ENCODE measurements around the gene PMEPA1.
"Not testable (repeated sequence)": the region's sequence is repeated elsewhere in the genome, so short reads cannot be mapped to it uniquely, and the experiment has no call there.

PMEPA1 gene

DNA sequence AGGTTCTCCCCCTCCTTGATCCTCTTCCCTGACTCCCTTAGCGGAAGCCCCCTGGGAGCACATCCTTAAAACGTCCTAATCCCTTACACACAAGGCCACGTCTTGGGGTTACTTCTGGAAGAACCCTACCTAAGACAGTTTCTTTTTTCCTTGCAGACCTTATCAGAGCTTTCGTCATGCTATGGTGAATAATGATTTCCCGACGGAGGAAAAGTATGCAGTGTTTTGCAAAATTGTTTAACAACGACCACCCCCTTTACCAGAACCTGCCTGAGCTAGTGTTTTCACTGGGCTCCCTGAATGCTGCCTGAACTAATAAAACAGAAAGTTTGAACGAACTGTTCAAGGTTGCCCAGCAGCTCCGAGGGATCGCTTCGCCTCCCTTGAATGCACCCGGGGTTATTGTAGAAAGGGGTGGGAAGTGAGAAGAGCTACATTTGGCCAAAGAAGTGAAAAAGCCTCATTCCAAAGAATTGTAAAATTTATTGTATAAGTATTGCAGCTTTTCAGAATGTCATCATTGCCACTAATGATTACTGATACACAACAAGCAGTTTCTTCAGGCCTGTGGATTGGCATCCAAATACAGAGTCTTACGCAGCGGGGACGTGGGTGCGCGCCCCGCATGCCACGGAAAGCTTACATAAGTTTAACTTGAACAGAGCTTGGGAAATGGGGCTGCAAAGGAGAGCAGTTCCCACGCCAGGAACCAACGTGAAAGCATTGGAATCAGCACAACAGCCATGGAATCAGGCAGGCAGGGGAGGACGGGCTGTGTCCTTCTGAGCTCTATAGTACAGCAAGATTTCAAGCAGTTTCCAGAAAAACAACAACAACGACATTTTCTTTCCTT lies 61.7 kb downstream of the PMEPA1 start:
- DNase-seq, result peak; percentile 24

DNA sequence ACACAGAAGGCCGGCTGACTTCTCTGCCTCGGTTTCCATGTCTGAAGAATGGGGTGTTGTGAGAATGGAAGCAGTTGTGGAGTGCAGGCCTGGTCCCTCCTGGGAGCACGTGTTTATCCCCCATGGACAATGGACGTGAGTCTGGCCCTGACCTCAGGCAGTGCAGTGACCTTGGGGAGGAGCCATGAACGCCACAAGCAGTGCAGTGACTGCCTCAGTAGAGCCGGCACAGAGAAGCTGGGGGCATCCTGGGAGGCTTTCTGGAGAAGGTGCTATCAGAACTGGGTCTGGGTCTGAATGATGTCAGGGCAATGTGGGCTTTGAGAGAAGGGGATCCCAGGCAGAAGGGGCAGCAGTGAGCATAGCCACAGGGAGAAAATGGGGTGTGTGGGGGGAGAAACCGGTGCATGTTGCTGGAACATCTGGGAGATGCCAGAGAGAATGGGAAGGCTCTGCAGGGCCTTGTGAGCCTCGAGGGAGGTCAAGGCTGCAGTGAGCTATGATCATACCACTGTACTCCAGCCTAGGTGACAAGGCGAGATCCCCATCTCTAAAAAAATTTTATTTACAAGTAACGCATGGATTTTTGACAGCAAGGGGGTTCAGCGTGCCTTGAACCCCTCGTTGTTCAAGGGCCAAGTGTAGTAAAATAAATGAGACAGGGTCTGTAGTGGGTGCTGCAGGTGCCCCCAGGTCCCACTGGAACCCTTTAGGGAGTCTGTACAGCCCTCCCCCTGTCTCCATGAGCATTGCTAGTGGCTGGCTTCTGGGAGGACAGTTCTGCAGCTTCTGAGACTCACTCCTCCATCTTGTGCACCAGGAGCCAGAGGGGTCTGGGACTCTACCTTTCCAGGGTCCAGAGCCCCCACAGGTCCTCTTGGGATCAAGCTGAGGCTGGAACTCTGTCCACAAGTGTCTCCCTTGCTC lies 62.5 kb downstream of the PMEPA1 start:
- peak; percentile 13 for DNase-seq

DNA sequence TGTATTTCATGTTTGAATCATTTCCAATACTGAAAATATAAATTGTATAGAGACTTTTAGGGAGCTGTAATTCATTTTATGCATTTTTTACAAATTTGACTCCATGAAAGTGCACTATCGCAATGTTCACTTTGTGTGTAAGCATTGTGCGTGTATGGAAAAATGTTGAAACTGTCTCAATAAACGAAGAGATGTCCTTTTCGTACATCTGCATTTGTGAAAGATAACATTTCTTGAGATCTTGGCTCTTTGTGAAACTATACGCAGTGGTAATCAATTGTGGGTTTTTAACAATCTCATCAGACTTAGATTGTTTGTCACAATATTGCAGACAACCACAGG lies 70.9 kb downstream of the PMEPA1 start:
- DNase-seq, result no peak

DNA sequence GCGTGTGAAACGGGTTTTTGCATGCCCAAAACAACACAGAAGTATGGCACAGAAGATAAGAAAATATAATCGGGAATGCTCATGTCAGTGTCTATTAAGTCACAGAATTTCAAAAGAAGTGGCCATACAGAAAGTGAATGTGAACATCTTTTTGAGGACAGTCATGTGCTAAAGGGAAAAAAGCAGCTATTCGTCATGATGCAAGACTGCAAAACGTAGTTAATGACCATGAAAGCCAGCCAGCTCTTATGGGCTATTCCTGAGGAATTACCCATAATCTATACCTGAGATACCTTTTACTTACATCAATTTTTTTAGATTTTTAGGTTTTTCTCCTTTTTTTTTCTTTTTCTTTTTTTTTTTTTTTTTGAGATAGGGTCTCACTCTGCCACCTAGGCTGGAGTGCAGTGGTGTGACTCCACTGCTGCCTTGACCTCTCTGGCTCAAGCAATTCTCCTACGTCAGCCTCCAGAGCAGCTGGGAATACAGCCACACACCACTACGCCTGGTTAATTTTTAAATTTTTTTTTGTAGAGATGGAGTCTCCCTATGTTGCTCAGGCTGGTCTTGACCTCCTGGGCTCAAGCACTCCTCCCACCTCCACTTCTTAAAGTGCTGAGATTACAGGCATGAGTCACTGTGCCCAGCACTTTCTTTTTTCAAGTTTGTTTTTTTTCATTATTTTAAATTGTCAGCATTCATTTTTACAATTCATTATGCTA lies 71.5 kb downstream of the PMEPA1 start:
- DNase-seq, result no peak

DNA sequence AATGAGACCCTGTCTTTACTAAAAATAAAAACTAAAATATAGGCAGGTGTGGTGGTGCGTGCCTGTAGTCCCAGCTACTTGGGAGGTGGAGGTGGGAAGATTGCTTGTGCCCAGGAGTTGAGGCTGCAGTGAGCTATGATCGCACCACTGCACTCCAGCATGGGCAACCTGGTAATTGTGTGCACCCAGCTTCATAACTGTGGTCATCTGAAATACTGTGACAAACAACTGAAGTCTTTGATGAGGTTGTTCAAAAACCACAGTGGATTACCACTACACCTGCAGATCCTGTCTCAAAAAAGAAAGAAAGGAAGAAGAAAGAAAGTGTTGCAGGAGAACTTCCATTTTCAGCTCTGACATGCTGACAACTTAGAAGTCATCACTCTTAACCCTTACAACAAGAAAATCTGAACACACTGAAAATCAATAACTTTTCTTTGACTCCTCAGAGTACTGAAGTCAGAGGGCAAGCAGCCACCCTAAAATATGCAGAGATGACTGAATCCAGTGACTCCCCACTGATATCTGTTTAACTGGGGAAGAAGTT lies 75.8 kb downstream of the PMEPA1 start:
- DNase-seq, result no peak

DNA sequence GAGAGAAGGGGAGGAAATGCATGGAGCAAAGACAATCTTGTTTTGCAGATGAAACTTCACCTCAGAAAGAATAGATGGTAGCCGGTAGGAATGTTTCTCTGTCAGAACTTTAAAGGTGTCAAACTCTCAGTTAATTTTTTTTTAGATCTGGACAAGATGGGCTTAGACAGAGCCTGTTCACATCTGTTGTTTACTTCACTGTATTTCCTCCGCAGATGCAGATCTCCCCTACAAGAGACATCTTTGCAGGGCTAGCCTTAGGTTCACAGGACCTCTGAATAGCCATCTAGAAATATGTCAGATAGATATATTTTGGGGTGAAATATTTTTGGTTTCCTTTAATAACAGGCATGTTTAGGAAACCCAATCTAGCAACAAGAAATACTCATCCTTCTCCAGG lies 77.5 kb downstream of the PMEPA1 start:
- no peak for DNase-seq

DNA sequence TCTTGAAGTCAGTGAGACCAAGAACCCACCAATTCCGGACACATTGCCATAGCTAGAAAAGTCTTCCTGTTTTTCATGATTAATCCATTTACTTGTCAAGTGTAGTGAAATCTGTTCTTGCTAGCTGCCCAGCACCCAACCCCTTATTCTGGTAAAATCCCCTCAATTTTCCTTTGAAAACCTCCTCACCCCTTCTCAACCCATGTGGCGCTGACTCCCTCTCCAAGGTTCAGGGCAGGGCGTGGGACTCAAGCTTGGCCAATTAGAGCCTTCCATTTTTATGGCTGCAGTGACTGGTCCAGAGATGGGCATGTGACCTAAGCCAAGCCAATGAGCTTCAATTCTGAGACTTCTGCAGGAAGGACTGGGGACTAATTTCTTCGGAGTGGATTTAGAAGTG lies 79.8 kb downstream of the PMEPA1 start:
- no peak for DNase-seq

DNA sequence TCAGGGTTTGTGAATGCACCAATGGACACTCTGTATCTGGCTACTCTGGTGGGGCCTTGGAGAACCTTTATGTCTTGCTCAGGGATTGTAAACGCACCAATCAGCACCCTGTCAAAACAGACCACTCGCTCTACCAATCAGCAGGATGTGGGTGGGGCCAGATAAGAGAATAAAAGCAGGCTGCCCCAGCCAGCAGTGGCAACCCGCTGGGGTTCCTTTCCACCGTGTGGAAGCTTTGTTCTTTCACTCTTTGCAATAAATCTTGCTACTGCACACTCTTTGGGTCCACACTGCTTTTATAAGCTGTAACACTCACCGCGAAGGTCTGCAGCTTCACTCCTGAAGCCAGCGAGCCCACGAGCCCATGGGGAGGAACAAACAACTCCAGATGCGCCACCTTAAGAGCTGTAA lies 80.3 kb downstream of the PMEPA1 start:
- not testable (repeated sequence) for DNase-seq

DNA sequence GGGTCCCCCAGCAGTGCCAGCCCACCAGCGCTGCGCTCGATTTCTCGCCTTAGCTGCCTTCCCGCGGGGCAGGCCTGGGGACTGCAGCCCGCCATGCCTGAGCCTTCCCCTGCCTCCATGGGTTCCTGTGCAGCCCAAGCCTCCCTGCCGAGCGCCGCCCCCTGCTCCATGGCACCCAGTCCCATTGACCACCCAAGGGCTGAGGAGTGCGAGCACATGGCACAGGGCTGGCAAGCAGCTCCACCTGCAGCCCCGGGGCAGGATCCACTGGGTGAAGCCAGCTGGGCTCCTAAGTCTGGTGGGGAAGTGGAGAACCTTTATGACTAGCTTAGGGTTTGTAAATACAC lies 80.9 kb downstream of the PMEPA1 start:
- DNase-seq, result not testable (repeated sequence)

DNA sequence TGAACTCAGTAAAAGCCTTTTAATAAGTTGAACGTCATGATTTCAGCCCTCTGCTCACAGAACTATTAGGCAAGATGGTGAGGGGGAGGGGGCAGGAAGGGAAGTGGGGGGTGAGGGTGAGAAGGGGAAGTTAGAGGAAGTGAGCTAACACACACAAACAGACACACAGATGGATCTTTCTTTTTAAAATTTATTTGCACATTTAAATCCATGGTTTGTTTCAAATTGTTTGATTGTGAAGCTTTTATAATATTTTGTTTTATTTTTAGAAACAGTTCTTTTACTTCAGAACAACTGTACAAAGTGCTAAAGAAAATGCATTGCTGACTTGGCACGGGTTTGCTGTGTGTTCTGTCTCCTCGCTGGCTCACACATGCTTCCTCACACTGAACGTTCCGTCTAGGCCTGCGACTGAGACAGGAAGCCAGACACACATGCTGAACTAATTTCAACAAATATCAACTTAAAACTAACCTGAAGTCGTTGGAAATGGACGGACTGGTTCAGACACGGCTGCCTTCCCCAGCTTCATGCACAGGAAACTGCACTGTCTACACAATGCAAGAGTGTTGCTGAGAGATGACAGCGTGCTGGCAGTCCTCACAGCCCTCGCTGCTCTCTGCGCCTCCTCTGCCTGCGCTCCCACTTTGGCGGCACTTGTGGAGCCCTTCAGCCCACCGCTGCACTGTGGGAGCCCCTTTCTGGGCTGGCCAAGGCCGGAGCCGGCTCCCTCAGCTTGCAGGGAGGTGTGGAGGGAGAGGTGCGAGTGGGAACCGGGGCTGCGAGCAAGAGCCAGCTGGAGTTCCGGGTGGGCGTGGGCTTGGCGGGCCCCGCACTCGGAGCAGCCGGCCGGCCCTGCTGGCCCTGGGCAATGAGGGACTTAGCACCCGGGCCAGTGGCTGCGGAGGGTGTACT lies 81.5 kb downstream of the PMEPA1 start:
- DNase-seq, result no peak

DNA sequence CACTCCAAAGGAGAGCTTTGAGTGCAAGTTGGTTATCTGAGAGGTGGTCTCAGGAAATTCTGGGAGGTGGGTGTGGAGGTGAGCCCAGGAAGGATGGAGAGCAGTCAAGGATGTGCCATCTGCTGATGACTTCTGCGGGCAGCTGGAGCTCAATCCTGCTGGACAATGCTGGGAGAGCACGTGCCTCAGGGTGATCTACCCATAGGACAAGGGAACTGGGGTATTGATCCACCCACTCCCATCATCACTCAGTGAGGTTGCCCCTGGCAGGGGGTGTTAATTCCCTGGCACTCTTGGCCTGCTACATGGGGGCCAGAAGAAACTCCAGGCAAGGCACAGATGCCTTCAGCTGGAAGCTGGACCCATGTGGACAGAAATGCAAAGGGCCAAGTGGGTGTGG lies 82.5 kb downstream of the PMEPA1 start:
- DNase-seq, result no peak

DNA sequence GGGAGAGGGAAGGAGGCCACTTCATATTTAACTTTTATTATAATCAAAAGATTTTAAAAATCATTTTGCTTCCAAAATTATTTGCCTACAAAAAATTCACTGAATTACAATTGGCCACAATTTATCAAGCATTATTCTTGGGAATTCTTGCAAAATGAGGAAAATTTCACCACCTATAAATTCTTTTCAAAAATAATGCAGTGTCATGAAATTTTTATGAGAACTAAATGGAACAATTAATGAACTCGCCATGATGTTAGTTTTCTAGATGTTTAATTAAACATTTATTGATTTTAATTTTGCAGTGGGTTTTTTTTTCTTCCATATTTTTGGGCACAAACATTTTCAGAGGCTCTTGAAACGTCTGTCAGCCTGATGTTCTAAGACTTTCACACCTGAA lies 83.8 kb downstream of the PMEPA1 start:
- DNase-seq, result no peak

DNA sequence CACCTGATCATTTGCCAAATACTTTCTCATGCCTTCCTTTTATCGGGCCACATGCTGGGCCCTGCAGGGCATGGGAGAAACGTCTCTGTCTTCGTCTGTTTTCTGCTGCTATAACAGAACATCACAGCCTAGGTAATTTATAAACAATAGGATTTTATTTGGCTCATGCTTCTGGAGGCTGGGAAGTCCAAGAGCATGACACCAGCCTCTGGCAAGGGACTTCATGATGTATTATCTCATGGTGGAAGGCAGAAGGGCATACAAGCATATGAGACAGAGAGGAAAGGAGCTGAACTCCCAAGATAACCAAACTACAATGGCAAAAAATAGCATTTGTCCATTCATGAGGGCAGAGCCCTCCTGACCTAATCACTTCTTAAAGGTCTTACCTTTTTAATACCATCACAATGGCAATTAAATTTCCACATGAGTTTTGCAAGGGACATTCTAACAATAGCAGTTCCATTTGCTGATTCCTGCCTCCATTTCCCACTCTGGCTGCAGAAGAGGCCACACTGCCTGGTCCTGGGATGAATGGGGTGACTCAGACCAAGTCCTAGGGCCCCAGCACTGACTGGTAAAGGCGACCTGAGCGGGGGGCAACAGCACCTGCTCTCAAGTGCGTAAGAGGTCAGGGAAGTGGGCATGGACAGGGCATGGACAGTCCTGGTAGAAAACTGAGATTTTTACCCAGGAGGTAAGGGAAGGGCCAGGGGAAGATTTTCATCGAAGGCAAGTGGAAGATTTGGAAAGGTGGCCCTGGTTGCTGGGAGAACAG lies 84.4 kb downstream of the PMEPA1 start:
- DNase-seq, result no peak

DNA sequence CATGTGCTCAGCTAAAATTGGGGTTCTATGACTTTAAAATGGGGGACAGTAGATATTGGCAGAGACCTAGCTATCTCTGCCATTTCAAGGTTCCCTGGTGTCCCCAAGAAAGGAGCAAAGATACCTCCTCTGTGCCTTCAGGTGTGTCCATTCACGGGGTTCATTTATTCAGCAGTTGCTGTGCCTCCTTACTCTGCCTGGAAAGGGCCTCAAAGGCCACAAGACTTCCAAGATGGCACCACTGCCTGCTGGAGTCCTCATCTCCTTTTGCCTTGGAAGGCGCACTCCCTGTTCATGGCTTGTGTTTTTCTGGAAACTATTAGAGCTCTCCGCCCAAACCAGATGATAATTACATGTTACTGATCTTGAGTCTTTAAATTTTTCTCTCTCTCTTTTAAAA lies 85.7 kb downstream of the PMEPA1 start:
- DNase-seq, result no peak

DNA sequence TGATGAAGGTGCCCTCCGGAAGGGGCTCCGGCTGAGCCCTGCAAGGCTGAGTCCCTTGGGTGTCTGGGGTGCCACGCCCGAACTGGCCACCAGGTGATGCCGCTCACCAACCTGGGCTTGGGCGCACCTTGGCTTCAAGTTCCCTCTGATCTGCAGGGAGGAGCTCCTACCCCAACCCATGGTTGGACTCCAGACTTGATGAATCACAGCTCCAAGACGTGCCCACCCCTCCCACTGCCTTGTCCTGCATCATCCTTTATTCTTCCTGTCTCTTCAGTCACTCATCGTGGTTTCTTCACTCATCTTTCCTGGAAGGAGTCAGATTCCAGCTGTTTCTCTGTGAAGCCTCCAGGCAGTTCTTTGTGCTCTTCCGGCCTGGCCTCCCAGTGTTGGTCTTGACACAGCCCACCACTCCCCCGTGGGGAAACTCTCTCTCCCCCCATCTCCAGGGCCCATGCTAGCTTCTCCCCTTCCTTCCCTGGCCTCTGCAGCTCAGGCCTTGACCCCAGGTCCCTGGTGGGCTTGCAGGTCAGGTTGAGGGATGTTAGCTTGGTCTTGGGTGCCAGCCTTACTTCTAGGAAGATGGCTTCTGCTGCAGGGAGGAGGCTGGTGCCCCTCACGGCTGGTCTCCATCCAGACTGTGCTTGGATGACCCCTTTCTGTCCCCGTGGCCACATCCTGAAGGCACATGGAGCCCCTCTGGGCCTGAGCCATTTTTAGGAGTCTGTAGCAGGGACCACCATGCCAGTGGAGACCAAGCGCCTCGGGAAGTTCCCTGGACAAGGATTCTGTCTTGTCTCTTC lies 87.0 kb downstream of the PMEPA1 start:
- DNase-seq, result peak; percentile 61

DNA sequence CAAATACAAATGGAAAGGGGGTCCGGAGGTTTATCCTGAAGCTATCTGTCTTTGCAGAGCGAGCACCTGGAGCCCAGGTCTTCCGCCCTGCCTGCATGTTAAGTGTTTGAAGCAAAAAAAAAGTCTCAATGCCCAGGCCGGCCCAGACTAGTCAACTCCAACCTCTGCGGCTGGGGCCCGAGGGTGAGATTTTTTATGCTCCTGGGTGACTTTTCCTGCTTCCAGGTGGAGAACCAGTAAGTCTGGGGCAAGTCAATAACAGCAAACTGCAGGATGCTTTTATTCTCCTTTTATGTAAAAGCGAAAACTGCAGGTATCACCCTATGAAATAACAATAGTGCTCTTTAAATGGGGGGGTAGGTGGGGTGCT lies 87.6 kb downstream of the PMEPA1 start:
- no peak for DNase-seq

DNA sequence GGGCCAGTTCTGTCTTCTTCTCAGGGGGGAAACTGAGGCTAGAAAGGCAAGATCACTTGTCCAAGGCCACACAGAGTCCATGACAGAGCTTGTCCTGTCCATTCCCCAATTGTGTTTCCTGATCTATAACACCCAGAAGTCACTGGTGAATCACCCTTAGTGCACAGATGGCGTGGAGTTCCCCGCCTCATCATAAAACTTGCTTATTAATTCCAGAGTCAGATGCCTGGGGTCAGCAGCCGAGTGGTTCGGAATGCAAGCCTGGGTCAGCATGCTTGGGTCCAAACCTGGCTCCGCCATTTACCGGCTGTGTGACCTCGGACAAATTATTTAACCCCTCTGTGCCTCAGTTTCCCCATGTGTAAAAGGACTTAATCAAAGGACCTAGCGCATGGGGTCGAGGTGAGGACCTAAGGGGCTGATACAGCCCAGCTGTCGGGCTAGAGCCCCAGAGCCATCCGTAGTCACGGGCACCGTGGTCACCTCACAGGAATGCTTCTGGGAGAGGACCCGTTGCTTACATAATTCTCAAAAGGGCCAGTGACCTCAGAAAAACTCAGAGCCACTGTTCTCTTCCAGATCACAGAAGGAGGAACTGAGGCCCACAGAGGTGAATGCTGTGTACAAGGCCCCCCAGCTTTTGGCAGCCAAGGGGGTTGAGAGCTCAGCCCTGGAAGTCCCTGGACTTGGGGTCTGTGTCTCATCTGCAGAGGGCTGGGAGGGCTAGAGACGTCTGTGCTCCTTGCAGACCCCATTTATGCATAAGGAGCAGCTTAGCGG lies 88.2 kb downstream of the PMEPA1 start:
- no peak for DNase-seq

DNA sequence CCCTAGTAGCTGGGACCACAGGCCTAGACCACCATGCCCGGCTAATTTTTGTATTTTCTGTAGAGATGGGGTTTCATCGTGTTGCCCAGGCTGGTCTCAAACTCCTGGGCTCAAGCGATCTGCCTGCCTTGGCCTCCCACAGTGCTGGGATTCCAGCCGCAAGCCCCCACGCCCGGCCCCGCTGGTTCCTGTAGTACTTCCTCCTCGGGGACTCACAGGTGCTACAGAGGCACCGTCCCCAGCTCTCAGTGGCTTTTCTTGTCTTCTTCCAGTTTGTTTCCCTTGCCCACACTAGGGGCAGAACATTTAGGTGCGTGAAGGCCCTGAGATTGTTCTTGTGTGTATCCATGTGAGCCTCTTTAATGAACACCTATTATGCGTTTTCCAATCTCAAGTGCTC lies 88.8 kb downstream of the PMEPA1 start:
- DNase-seq, result no peak

DNA sequence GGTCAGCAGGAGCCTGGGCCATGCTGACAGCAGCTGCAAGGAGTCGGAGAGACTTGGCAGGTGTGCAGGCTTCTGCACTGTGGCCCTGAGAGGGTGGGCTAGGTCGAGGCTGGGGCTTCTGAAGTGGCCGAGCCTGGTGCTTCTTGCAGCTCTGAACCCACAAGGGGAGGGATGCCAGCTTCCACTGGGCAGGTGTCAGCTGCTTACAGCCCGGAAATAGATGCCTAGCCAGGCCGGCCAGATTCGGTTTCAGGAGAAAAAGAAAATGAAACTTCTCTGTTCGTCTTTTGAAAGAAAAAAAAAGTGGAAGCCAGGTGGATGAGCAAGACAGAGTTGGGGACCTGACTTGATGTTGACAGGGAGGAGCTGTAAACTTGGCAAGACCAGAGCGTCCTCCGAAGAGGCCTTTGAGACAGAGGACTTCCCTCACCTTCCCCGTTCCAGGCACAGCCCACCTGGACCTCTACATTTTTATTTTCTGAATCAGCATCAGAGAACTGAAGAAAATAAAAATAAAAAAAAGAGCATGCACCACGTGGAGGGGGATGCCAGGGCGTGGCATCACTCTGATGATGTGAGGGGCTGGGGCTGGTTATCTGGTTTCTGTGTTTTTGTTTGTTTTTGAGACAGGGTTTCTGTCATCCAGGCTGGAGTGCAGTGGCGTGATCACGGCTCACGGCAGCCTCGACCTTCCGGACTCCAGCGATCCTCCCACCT lies 89.4 kb downstream of the PMEPA1 start, which contains the start of gene ZBP1:
Gene ZBP1 (minus strand): TSS at position 153 of the 717 bp plus-strand sequence. CDS start 131 bp downstream, at position 22.
- DNase-seq, result no peak

Measured in retina (tissue), 1 donor.